ENCODE data around the gene TBC1D21.

TBC1D21 gene

DNA sequence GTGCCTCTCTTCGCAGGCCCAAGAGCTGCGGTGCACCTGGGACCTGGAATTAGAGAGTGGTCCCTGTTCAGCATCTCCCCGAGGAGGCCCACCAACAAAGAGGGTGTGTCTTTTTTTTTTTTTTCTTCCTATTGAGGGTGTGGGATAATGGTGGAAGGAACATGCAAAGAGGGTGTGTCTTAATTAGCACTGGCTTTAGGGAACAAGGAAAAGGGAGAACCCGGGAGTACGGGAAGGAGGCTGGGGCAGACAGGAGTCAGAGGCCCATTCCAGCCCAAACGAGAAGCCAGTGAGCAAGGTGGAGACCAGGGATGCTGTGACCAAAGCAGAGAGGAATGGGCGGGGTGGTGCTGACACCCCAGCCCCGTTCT is 52.5 kb downstream of the TBC1D21 start:
- Mint-ChIP-seq H3K4me1 (peaks cover 73% of the 10 kb centered on the region), H3K36me3 (ENCODE audit: low read depth) (no peaks in the 10 kb centered on the region), H3K4me3 (peak overlapping the region; percentile 79 to 87 (median 83)), H3K9me3 (no peaks in the 10 kb centered on the region), H3K27ac (peak overlapping the region; percentile 70 to 87 (median 79)), H3K27me3 (ENCODE audit: low read depth) (peaks cover 7% of the 10 kb centered on the region)
- TF ChIP-seq, protein P1, sequence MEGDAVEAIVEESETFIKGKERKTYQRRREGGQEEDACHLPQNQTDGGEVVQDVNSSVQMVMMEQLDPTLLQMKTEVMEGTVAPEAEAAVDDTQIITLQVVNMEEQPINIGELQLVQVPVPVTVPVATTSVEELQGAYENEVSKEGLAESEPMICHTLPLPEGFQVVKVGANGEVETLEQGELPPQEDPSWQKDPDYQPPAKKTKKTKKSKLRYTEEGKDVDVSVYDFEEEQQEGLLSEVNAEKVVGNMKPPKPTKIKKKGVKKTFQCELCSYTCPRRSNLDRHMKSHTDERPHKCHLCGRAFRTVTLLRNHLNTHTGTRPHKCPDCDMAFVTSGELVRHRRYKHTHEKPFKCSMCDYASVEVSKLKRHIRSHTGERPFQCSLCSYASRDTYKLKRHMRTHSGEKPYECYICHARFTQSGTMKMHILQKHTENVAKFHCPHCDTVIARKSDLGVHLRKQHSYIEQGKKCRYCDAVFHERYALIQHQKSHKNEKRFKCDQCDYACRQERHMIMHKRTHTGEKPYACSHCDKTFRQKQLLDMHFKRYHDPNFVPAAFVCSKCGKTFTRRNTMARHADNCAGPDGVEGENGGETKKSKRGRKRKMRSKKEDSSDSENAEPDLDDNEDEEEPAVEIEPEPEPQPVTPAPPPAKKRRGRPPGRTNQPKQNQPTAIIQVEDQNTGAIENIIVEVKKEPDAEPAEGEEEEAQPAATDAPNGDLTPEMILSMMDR (IDR thresholded peaks at IDR 0.05; ENCODE audit: unreplicated experiment in 3 of 3): no peak

DNA sequence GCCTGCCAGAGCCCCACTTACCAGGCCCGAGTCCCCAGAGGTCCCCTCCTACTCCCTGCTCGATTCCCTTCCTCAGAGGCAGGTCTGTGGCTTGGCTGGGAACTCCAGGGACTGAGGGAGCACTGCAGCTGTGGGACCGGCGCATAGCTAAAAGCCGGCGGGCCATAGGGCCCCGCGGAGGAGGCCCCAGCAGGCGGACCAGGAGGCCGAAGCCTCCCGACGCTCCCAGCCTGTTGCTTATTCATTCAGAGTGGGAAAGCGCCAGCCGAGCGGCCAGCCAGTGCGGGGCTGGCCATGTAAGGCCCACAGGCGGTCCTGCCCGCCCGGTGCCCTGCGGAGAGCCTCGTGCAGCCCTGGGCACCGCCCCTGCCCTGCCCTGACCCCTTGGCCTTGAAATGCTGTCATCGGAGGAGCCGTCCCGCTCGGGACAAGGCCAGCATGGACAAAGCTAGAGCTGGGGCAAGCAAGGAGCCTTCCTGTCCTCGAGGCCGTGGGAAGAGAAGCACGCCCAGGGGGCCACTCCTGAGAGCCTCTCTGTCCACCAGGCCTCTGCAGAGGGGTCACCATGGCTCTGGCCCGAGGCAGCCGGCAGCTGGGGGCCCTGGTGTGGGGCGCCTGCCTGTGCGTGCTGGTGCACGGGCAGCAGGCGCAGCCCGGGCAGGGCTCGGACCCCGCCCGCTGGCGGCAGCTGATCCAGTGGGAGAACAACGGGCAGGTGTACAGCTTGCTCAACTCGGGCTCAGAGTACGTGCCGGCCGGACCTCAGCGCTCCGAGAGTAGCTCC is 53.0 kb downstream of the TBC1D21 start, which contains the start of gene LOXL1:
LOXL1 (plus strand) TSS at position 244 of the 784 bp plus-strand sequence; CDS start at position 566, 322 bp downstream.
- Mint-ChIP-seq H3K27me3 (ENCODE audit: low read depth) (peaks cover 7% of the 10 kb centered on the region), H3K27ac (peak within 1 kb of the TSS; percentile 70 to 87 (median 79)), H3K4me1 (peaks cover 78% of the 10 kb centered on the region), H3K9me3 (no peaks in the 10 kb centered on the region), H3K36me3 (ENCODE audit: low read depth) (no peaks in the 10 kb centered on the region), H3K4me3 (peak within 1 kb of the TSS; percentile 83 to 87 (median 86))
- TF ChIP-seq, protein P1 (IDR thresholded peaks at IDR 0.05; ENCODE audit: unreplicated experiment in 3 of 3): no peak

DNA sequence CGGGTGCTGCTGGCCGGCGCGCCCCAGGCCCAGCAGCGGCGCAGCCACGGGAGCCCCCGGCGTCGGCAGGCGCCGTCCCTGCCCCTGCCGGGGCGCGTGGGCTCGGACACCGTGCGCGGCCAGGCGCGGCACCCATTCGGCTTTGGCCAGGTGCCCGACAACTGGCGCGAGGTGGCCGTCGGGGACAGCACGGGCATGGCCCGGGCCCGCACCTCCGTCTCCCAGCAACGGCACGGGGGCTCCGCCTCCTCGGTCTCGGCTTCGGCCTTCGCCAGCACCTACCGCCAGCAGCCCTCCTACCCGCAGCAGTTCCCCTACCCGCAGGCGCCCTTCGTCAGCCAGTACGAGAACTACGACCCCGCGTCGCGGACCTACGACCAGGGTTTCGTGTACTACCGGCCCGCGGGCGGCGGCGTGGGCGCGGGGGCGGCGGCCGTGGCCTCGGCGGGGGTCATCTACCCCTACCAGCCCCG is 53.7 kb downstream of the TBC1D21 start:
- Mint-ChIP-seq H3K27ac (no peak overlapping the region), H3K36me3 (ENCODE audit: low read depth) (no peaks in the 10 kb centered on the region), H3K4me3 (peak overlapping the region; percentile 74 to 79 (median 74)), H3K4me1 (peaks cover 76% of the 10 kb centered on the region), H3K9me3 (no peaks in the 10 kb centered on the region), H3K27me3 (ENCODE audit: low read depth) (peaks cover 7% of the 10 kb centered on the region)
- TF ChIP-seq, protein P1 (IDR thresholded peaks at IDR 0.05; ENCODE audit: unreplicated experiment in 3 of 3): no peak

DNA sequence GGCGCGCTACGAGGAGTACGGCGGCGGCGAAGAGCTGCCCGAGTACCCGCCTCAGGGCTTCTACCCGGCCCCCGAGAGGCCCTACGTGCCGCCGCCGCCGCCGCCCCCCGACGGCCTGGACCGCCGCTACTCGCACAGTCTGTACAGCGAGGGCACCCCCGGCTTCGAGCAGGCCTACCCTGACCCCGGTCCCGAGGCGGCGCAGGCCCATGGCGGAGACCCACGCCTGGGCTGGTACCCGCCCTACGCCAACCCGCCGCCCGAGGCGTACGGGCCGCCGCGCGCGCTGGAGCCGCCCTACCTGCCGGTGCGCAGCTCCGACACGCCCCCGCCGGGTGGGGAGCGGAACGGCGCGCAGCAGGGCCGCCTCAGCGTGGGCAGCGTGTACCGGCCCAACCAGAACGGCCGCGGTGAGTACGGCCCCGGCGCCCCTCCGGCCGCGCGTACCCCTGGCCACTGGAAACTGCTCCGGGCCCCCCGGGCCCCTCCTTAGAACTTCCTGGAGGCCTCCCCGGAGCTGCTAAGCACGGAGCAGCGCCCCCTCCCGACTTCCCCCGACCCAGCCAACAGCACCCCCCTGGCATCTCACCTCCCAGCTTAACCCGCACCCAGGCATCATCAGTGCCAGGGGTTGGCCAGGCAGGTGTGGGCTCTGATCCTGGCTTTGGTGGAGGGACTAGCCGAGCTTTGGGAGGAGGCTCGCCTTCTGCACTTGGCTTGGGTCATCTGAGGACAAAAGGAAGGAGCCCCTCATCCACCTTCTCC is 54.3 kb downstream of the TBC1D21 start:
- TF ChIP-seq, protein P1 (IDR thresholded peaks at IDR 0.05; ENCODE audit: unreplicated experiment in 3 of 3): peak; percentile 42 to 64 (median 45)
- H3K4me1 Mint-ChIP-seq: peaks cover 69% of the 10 kb centered on the region
- H3K27ac Mint-ChIP-seq: peak overlapping the region; percentile 9 to 58 (median 33)
- no peaks in the 10 kb centered on the region for H3K9me3 Mint-ChIP-seq
- peak overlapping the region; percentile 80 to 91 (median 86) for H3K4me3 Mint-ChIP-seq
- H3K36me3 Mint-ChIP-seq (ENCODE audit: low read depth): no peaks in the 10 kb centered on the region
- H3K27me3 Mint-ChIP-seq (ENCODE audit: low read depth): peaks cover 7% of the 10 kb centered on the region

GRCh38 chr15:73928241-73928579 is 54.8 kb downstream of the TBC1D21 start:
- peak overlapping the region; percentile 9 to 58 (median 33) for H3K27ac Mint-ChIP-seq
- H3K36me3 Mint-ChIP-seq (ENCODE audit: low read depth): no peaks in the 10 kb centered on the region
- H3K4me3 Mint-ChIP-seq: peak overlapping the region; percentile 80 to 91 (median 86)
- peaks cover 64% of the 10 kb centered on the region for H3K4me1 Mint-ChIP-seq
- H3K27me3 Mint-ChIP-seq (ENCODE audit: low read depth): peaks cover 7% of the 10 kb centered on the region
- H3K9me3 Mint-ChIP-seq: no peaks in the 10 kb centered on the region
- TF ChIP-seq, protein P1 (IDR thresholded peaks at IDR 0.05; ENCODE audit: unreplicated experiment in 3 of 3): no peak
